Epithelial cell of esophagus (primary cell): ENCODE data around the gene CTBP2.

Source experiments
- DNase-seq: peaks from one replicate; pipeline ENCODE4 v3.0.0; 2010; ENCODE audit warnings: low read depth
- H3K4me3 ChIP-seq: 2 replicates; pipeline ENCODE4 v1.5.1; 2011; ENCODE audit warnings: mild to moderate bottlenecking, low read length, control low read depth
- TF ChIP-seq, protein P1 (sequence below): IDR thresholded peaks from 2 replicates; pipeline ENCODE4 v1.5.1; 2011; ENCODE audit warnings: low read depth, mild to moderate bottlenecking, low read length, control low read depth, inconsistent platforms; ENCODE audit not compliant: insufficient read depth; ENCODE audit errors: missing control alignments

The CTBP2 gene

DNA sequence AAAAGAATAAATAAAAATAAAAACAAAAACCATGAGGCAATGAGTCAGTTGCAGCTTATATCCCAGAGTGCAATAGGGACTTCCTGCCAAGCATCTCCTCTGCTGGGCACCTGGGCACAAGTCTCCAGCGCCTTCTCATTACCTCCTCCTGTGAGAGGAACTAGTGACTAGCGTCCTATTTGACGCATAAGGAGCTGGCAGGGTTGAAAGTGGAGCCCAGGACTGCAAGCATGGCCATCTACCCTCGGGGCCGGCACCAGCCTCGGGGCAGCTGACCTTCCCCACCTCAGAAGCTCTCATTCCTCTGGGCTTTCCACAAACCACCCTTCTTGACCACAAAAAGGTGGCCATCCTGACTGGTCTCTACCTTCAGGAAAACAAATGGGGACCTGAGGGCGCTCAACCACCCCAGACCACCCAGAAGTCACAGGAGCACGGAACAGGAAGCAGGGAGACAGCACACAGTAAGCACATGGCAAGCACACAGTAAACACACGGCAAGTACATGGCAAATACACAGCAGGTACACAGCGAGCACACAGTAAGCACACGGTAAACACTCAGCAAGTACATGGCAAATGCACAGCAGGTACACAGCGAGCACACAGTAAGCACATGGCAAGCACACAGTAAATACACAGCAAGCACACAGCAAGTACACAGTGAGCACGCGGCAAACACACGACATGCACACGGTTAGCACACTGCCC is 19.1 kb downstream of the CTBP2 start:
- H3K4me3 ChIP-seq = no peak overlapping the region
- TF ChIP-seq, protein P1, sequence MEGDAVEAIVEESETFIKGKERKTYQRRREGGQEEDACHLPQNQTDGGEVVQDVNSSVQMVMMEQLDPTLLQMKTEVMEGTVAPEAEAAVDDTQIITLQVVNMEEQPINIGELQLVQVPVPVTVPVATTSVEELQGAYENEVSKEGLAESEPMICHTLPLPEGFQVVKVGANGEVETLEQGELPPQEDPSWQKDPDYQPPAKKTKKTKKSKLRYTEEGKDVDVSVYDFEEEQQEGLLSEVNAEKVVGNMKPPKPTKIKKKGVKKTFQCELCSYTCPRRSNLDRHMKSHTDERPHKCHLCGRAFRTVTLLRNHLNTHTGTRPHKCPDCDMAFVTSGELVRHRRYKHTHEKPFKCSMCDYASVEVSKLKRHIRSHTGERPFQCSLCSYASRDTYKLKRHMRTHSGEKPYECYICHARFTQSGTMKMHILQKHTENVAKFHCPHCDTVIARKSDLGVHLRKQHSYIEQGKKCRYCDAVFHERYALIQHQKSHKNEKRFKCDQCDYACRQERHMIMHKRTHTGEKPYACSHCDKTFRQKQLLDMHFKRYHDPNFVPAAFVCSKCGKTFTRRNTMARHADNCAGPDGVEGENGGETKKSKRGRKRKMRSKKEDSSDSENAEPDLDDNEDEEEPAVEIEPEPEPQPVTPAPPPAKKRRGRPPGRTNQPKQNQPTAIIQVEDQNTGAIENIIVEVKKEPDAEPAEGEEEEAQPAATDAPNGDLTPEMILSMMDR = no peak
- no peak for DNase-seq

DNA sequence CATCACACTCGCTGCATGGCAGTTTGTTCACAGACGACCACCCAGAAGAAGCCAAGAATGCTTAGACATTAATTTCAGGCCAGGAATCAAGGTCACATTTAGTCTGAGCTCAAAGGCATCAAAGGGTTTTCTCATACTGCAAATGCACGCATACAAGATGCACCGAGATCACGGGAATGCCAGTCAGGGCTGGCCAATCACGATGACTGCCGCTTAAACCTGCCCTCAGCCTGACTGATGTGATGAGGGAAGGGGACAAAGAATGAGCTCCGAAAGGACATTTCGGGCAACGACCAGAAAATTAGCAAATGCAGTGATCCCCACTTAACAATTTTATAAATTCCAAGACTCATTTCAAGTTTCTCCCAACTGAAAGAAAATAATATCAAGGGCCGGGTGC is 20.2 kb downstream of the CTBP2 start:
- TF ChIP-seq, protein P1 = no peak
- no peak overlapping the region for H3K4me3 ChIP-seq
- DNase-seq = no peak

DNA sequence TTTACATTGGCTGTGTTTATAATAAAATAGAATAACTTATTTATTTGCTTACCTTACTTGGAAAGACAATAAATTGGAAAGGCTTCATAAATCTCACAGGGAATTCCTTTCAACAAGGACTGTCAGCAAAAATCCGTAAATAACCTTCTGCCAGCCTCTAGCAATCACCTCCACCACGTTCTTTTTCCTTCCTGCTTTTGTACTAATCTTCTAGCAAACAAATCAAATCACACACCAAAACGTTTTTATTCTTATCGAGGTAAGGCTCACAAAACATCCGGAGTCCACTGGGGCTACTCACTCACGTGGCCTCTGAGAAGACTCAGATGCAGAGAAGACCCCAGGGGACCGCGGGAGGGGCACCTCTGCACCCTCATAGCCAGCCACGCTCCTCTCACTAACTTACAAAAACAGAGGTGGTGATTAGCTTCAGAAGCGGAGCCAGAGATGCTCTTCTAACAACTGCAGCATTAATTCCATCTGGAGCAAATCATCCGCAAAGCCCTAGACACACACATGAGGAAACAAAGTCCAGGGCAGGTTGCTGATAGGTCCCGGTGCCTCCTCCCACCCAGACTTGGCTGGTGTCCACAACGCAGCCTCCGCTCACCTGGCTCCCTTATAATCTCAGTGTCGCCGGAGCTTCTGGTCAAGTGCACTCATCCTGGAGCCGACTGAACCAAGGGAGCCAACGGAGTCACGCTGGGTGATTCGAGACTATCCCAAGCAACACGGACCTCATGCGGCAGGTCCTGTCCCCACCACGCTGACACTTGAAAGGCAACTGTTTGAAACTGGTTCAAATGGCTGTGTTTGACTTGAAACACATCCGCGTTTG is 22.5 kb downstream of the CTBP2 start:
- TF ChIP-seq, protein P1 = no peak
- DNase-seq = no peak
- no peak overlapping the region for H3K4me3 ChIP-seq

DNA sequence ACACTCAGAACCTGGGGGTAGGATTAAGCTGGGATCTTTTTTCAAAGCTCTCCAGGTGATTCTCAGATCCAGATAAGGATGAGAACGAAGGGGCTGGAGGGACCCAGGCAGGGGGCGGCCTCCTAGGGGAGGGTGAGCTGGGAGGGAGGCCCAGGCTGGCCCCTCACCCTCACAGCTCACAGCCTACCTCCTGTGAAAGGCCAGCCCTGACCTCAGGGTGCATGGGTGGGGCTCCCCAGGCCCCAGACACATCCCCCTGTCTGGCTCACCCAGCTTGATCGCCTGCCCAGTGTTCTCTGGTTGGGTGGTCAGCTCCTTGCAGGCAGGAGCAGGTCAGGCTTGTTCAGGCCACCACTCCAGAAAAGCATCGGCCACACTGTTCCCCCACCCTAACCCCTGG is 24.3 kb downstream of the CTBP2 start:
- no peak overlapping the region for H3K4me3 ChIP-seq
- TF ChIP-seq, protein P1 = no peak
- no peak for DNase-seq

DNA sequence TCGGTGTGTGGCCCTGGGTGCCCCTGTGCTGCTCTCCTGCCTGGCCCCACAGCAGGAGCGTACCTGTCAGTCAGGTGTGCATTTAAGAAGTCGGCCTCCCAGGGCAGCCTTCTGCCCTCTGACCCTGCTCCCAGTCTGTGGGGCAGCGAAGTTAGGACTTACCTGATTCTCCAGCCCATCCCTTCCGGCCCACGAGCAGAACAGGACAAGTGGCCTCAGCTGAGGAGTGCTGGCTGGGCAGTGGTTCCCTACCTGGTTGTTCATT is 24.7 kb downstream of the CTBP2 start:
- TF ChIP-seq, protein P1 = no peak
- H3K4me3 ChIP-seq = no peak overlapping the region
- DNase-seq = no peak

DNA sequence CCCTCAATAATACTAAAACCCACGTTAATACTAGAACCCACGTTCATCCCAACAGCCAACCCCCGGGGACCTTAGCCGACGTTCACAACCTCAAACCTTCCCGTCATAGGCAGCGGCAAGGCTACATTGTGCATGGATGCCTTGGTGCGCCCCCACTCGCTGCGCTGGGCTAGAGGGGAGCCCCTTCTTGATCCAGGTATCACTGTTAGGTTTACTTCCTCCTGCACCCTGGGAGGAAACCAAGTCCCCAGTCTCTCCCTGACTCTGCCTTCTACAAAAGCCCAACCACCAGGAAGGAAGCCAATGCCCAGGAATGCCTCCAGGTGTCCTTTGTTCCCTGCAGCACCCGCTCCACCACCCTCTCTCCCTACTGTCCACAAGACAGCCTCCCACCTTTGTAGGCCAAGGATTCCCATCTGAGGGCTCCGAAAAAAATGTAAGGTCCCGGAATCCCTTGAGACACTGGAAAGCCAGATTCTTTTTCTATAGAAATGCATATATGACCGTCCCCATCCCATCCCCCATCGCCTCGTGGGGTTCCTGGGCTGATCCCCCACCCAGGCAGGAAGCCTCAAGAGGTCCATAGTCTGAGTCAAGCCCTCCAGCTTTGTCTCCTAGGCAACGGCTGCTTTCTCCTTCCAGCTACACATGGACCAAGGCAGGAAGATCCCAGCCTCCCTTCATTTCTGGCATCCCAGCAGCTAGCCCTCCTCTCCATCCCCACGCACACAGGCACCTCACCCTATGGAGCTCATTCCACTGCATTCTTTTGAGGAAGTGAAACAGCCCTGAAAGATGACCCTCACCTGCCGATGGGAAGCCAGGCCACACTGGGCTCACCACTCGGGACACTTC is 25.2 kb downstream of the CTBP2 start:
- DNase-seq = no peak
- TF ChIP-seq, protein P1 = no peak
- no peak overlapping the region for H3K4me3 ChIP-seq
